OCI-LY1 (cell line): Measurements from ENCODE around the gene CBLC.

ENCODE experiments used
- CTCF ChIP-seq: fragments of 200-600 bp; sonication (generic), shearing (Covaris generic); IDR thresholded peaks from 2 replicates; pipeline ENCODE4 v1.5.1; 2017; ENCODE audit warnings: mild to moderate bottlenecking, antibody characterized with exemption, low read length, moderate library complexity, mixed read lengths
- EZH2 ChIP-seq: fragments of 200-600 bp; sonication (generic), shearing (Covaris generic); IDR thresholded peaks from 2 replicates; pipeline ENCODE4 v1.8.0; 2017; ENCODE audit warnings: borderline replicate concordance, mixed run types, mild to moderate bottlenecking, antibody characterized with exemption, low read length, moderate library complexity, mixed read lengths

DNA sequence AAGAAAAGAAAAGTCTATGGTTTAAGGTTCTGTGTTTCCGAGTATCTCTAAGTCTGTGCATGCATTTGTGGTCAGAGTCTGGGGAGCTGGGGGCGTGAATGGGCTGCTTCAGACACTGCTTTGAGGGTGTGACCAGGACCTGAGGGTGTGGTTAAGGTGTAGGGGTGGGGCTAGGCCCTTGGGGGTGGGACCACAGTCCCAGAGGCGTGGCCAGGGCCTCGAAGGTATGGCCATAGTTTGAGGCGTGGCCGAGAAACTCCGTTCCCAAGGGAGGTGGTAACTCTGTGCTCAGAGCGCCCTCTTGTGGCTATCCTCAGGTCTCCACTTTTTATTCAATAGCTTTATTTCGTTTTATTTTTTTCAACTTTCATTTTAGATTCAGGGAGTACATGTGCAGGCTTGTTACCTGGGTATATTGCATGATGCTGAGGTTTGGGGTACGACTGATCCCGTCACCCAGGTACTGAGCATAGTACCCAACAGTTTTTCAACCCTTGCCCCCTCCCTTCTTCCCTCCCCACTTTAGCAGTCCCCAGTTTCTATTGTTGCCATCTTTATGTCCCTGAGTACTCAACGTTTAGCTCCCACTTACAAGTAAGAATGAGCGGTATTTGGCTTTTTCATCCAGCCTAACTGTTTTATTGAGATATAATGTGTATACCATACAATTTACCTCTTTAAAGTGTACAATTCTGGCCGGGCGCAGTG lies 7.0 kb upstream of the CBLC start:
- TF ChIP-seq CTCF = peak; percentile 72
- TF ChIP-seq EZH2 = no peak
